K562 (cell line): ENCODE measurements around the gene POP7. TPM values are rescaled to one million over a fixed set of nuclear protein-coding genes. Genes with fewer than 3 reads are reported as not detected.
A peak's percentile ranks its signal among the peaks of the same experiment; 100 is the strongest.

ENCODE experiments used
- CTBP1 ChIP-seq: fragments of 450-650 bp; IDR thresholded peaks from 2 replicates; pipeline ENCODE4 v1.6.1; 2016; ENCODE audit warnings: borderline replicate concordance
- ESRRB ChIP-seq: fragments of 250-450 bp; sonication (Bioruptor Pico); IDR thresholded peaks from 2 replicates; pipeline ENCODE4 v1.5.0; 2020; ENCODE audit warnings: mild to moderate bottlenecking, moderate library complexity, borderline replicate concordance
- HLTF ChIP-seq: fragments of 450-650 bp; IDR thresholded peaks from 2 replicates; pipeline ENCODE4 v1.6.1; 2016
- JUND ChIP-seq, 2 experiments: IDR thresholded peaks; 2 replicates in 1 of 2; 3 replicates in 1 of 2; pipeline ENCODE4 v1.6.1; 2011; ENCODE audit warnings: borderline replicate concordance in 2 of 2, low read depth in 2 of 2, low read length in 2 of 2, improper control_type of control experiment in 1 of 2, missing biosample characterization in 1 of 2, missing genetic modification characterization in 1 of 2, missing genetic modification reagents in 1 of 2
- LCOR ChIP-seq: sonication (generic); formaldehyde crosslinking; IDR thresholded peaks from 2 replicates; pipeline ENCODE4 v1.8.0; 2022; ENCODE audit warnings: mild to moderate bottlenecking, missing genetic modification reagents
- MAX ChIP-seq: sonication (generic); formaldehyde crosslinking; IDR thresholded peaks from 2 replicates; pipeline ENCODE4 v1.9.0; 2022; ENCODE audit warnings: mild to moderate bottlenecking, missing genetic modification reagents
- MBD2 ChIP-seq: sonication (generic); IDR thresholded peaks from 2 replicates; pipeline ENCODE4 v1.6.1; 2016; ENCODE audit warnings: low read depth, borderline replicate concordance
- SIN3A ChIP-seq, 2 experiments: fragments of 150-350 bp in 1 of 2; IDR thresholded peaks; 2 replicates each; pipeline ENCODE4 v1.6.1; 2011 to 2016; ENCODE audit warnings: borderline replicate concordance in 2 of 2, low read depth in 2 of 2, low read length in 2 of 2, mild to moderate bottlenecking in 2 of 2, moderate library complexity in 2 of 2; ENCODE audit not compliant: control insufficient read depth in 1 of 2
- SMAD1 ChIP-seq: fragments of 150-350 bp; IDR thresholded peaks from 2 replicates; pipeline ENCODE4 v1.6.1; 2014; ENCODE audit warnings: low read length, low read depth; ENCODE audit not compliant: partially characterized antibody
- SMAD2 ChIP-seq: fragments of 150-350 bp; IDR thresholded peaks from 2 replicates; pipeline ENCODE4 v1.6.1; 2014; ENCODE audit warnings: low read depth, mild to moderate bottlenecking, low read length
- SMAD4 ChIP-seq: fragments of 250-450 bp; sonication (Bioruptor Pico); conservative IDR thresholded peaks from 2 replicates; pipeline ENCODE4 v1.8.0; 2021; ENCODE audit warnings: inconsistent platforms, mild to moderate bottlenecking, moderate library complexity
- SMC3 ChIP-seq: conservative IDR thresholded peaks from 2 replicates; pipeline ENCODE4 v1.6.1; 2011; ENCODE audit warnings: low read depth, low read length, improper control_type of control experiment; ENCODE audit not compliant: insufficient read depth
- ZBTB1 ChIP-seq: sonication (generic); formaldehyde crosslinking; IDR thresholded peaks from 2 replicates; pipeline ENCODE4 v1.8.1; 2023; ENCODE audit warnings: missing genetic modification reagents, low read depth, mild to moderate bottlenecking, borderline replicate concordance
- ZBTB7A ChIP-seq: IDR thresholded peaks from 2 replicates; pipeline ENCODE4 v1.6.1; 2011; ENCODE audit warnings: low read depth, mild to moderate bottlenecking, low read length, moderate library complexity, borderline replicate concordance; ENCODE audit not compliant: control insufficient read depth
- ZNF24 ChIP-seq: fragments of 450-650 bp; IDR thresholded peaks from 2 replicates; pipeline ENCODE4 v1.6.1; 2016
- polyA plus RNA-seq, 8 experiments: library from polyadenylated mRNA; depleted of rRNA in 4 of 8; stranded (reverse) in 5 of 8; unstranded in 3 of 8; fragments of >200 nt; fragmentation: Nextera tagmentation in 2 of 8; fragmentation: Illumina TruSeq in 1 of 8; extraction: Ambion mirVana in 2 of 8; extraction: Trizol in 1 of 8; gene quantifications; 2 replicates each; pipeline versions ENCODE4 v1.2.1 to v1.2.3, GENCODE V29; 2011 to 2014; ENCODE audit warnings: inconsistent platforms in 1 of 8, missing spikeins in 1 of 8
- total RNA-seq, 7 experiments: library from RNA; depleted of rRNA in 6 of 7; stranded (reverse); fragments of >200 nt in 6 of 7; fragmentation: Illumina TruSeq in 2 of 7; extraction: Trizol in 2 of 7; gene quantifications; 2 replicates each; pipeline versions ENCODE4 v1.2.1 to v1.2.3, GENCODE V29; 2011 to 2021; ENCODE audit warnings: low replicate concordance in 1 of 7
- TF ChIP-seq, protein P1 (sequence below): fragments of 450-650 bp; IDR thresholded peaks from 2 replicates; pipeline ENCODE4 v1.6.1; 2018; ENCODE audit not compliant: partially characterized antibody
- TF ChIP-seq, protein P2 (sequence below): fragments of 450-650 bp; IDR thresholded peaks from 2 replicates; pipeline ENCODE4 v1.6.1; 2016; ENCODE audit warnings: borderline replicate concordance
- TF ChIP-seq, protein P3 (sequence below): sonication (generic); formaldehyde crosslinking; IDR thresholded peaks from 2 replicates; pipeline ENCODE4 v1.8.1; 2022; ENCODE audit warnings: missing genetic modification reagents

The POP7 gene
- total and polyA plus RNA-seq, 9 of the 15 experiments (the other 6 are each of a cell fraction or from before 2014, with no cell fraction given) = 11.5 to 163 (median 68.9) TPM

- TF ChIP-seq, protein P1, sequence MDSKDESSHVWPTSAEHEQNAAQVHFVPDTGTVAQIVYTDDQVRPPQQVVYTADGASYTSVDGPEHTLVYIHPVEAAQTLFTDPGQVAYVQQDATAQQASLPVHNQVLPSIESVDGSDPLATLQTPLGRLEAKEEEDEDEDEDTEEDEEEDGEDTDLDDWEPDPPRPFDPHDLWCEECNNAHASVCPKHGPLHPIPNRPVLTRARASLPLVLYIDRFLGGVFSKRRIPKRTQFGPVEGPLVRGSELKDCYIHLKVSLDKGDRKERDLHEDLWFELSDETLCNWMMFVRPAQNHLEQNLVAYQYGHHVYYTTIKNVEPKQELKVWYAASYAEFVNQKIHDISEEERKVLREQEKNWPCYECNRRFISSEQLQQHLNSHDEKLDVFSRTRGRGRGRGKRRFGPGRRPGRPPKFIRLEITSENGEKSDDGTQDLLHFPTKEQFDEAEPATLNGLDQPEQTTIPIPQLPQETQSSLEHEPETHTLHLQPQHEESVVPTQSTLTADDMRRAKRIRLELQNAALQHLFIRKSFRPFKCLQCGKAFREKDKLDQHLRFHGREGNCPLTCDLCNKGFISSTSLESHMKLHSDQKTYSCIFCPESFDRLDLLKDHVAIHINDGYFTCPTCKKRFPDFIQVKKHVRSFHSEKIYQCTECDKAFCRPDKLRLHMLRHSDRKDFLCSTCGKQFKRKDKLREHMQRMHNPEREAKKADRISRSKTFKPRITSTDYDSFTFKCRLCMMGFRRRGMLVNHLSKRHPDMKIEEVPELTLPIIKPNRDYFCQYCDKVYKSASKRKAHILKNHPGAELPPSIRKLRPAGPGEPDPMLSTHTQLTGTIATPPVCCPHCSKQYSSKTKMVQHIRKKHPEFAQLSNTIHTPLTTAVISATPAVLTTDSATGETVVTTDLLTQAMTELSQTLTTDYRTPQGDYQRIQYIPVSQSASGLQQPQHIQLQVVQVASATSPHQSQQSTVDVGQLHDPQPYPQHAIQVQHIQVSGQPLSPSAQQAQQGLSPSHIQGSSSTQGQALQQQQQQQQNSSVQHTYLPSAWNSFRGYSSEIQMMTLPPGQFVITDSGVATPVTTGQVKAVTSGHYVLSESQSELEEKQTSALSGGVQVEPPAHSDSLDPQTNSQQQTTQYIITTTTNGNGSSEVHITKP = peak; percentile 11
- peak; percentile 62; the same call in 1 of the 2 replicates for TF ChIP-seq MAX (CRISPR knock-in tag)
- TF ChIP-seq SIN3A (IDR thresholded peaks at IDR 0.05; ENCODE audit: borderline replicate concordance in 2 of 2, control insufficient read depth in 1 of 2, low read depth in 2 of 2, low read length in 2 of 2) = peak in 1 of 2 experiments; percentile 61; a peak in 1 of 4 replicates
- TF ChIP-seq JUND (IDR thresholded peaks at IDR 0.05; ENCODE audit: borderline replicate concordance, low read depth, low read length) = peak; percentile 53; the same call in 1 of the 2 replicates
- TF ChIP-seq JUND (tag; IDR thresholded peaks at IDR 0.05; ENCODE audit: borderline replicate concordance, low read depth, low read length) = no peak; the same call in 2 of the 3 replicates
- TF ChIP-seq CTBP1 = 0 out of 2 replicates have a peak, but pooled peaks have one; percentile 18
- TF ChIP-seq HLTF = no peak
- peak; percentile 45; the same call in 1 of the 2 replicates for TF ChIP-seq ZBTB1
- TF ChIP-seq ZBTB7A = peak; percentile 80; the same call in 1 of the 2 replicates
- TF ChIP-seq, protein P2, sequence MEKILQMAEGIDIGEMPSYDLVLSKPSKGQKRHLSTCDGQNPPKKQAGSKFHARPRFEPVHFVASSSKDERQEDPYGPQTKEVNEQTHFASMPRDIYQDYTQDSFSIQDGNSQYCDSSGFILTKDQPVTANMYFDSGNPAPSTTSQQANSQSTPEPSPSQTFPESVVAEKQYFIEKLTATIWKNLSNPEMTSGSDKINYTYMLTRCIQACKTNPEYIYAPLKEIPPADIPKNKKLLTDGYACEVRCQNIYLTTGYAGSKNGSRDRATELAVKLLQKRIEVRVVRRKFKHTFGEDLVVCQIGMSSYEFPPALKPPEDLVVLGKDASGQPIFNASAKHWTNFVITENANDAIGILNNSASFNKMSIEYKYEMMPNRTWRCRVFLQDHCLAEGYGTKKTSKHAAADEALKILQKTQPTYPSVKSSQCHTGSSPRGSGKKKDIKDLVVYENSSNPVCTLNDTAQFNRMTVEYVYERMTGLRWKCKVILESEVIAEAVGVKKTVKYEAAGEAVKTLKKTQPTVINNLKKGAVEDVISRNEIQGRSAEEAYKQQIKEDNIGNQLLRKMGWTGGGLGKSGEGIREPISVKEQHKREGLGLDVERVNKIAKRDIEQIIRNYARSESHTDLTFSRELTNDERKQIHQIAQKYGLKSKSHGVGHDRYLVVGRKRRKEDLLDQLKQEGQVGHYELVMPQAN = 0 out of 2 replicates have a peak, but pooled peaks have one; percentile 6
- TF ChIP-seq SMAD4 (CRISPR knock-in tag) = 0 out of 2 replicates have a peak, but pooled peaks have one; percentile 40
- peak; percentile 46; the same call in 1 of the 2 replicates for TF ChIP-seq ZNF24
- peak; percentile 23 for TF ChIP-seq SMAD1
- TF ChIP-seq, protein P3, sequence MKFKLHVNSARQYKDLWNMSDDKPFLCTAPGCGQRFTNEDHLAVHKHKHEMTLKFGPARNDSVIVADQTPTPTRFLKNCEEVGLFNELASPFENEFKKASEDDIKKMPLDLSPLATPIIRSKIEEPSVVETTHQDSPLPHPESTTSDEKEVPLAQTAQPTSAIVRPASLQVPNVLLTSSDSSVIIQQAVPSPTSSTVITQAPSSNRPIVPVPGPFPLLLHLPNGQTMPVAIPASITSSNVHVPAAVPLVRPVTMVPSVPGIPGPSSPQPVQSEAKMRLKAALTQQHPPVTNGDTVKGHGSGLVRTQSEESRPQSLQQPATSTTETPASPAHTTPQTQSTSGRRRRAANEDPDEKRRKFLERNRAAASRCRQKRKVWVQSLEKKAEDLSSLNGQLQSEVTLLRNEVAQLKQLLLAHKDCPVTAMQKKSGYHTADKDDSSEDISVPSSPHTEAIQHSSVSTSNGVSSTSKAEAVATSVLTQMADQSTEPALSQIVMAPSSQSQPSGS = no peak
- no peak for TF ChIP-seq SMAD2
- no peak for TF ChIP-seq ESRRB (CRISPR knock-in tag)
- 0 out of 2 replicates have a peak, but pooled peaks have one; percentile 77 for TF ChIP-seq LCOR
- no peak for TF ChIP-seq MBD2
- TF ChIP-seq SMC3 = peak; percentile 74
These were observed 14.0 kb upstream of the POP7 start (continued) for GRCh38 chr7:100691676-100692577.
